T-helper 1 cell treated with Interleukin-12 subunit alpha and Interleukin-12 subunit beta and Interleukin-4 antibody, amounts not matched to agents 30 ng/mL and 1 ng/mL, for 36 hours (primary cell): ENCODE measurements around the gene BTBD9. TPM values are rescaled to one million over a fixed set of nuclear protein-coding genes. Genes with fewer than 3 reads are reported as not detected.

Experiments
- intact Hi-C: fragments of 100-400 bp; cut with micrococcal nuclease; formaldehyde crosslinking; loops from one replicate; pipeline ENCODE4 v1.15.1; 2024
- total RNA-seq: library from RNA; stranded (reverse); gene quantifications from 2 replicates; pipeline ENCODE4 v1.2.3, GENCODE V29; 2022

The BTBD9 gene
- 18.4 and 21.7 TPM in 2 replicates for total RNA-seq

- intact Hi-C loops: loop anchor here (1.0 to 5.0 kb wide), 7 partner anchors 33 to 1206 kb away; partner anchors contain the start of genes CMTR1, GLO1, SAYSD1 and ZFAND3
These were observed at the start of gene BTBD9 for GRCh38 chr6:38639498-38640215. TSS of gene BTBD9 (minus strand) at chr6:38639929.

- intact Hi-C loops: no loop called here
These were observed 48.9 kb upstream of the BTBD9 start for GRCh38 chr6:38688579-38689087.

GRCh38 chr6:38687549-38687948, 47.8 kb upstream of the BTBD9 start:
- intact Hi-C loops: no loop called here

- intact Hi-C loops: no loop called here
These were observed 47.3 kb upstream of the BTBD9 start for GRCh38 chr6:38687043-38687353.

GRCh38 chr6:38686270-38687042, 46.7 kb upstream of the BTBD9 start:
- intact Hi-C loops: no loop called here

- intact Hi-C loops: no loop called here
These were observed 45.2 kb upstream of the BTBD9 start for GRCh38 chr6:38684904-38685303.

GRCh38 chr6:38684237-38684636, 44.5 kb upstream of the BTBD9 start:
- intact Hi-C loops: no loop called here

- intact Hi-C loops: no loop called here
These were observed 42.1 kb upstream of the BTBD9 start for GRCh38 chr6:38681850-38682249.

- intact Hi-C loops: no loop called here
These were observed 39.9 kb upstream of the BTBD9 start for GRCh38 chr6:38679668-38680067.

GRCh38 chr6:38678178-38678760, 38.5 kb upstream of the BTBD9 start:
- intact Hi-C loops: no loop called here

- intact Hi-C loops: no loop called here
These were observed 37.3 kb upstream of the BTBD9 start for GRCh38 chr6:38676974-38677544.

- intact Hi-C loops: no loop called here
These were observed 36.7 kb upstream of the BTBD9 start for GRCh38 chr6:38676236-38676973.

GRCh38 chr6:38673397-38674165, 33.9 kb upstream of the BTBD9 start:
- intact Hi-C loops: loop anchor here (2.0 to 5.0 kb wide), 3 partner anchors 29 to 976 kb away; partner anchors contain the start of genes GLO1 and MDGA1

GRCh38 chr6:38671885-38672467, 32.2 kb upstream of the BTBD9 start:
- intact Hi-C loops: loop anchor here (1.0 to 5.0 kb wide), 7 partner anchors 31 to 975 kb away; partner anchors contain the start of genes GLO1 and MDGA1

GRCh38 chr6:38658418-38659167, 18.9 kb upstream of the BTBD9 start:
- intact Hi-C loops: no loop called here

- intact Hi-C loops: no loop called here
These were observed 17.2 kb upstream of the BTBD9 start for GRCh38 chr6:38656896-38657295.

GRCh38 chr6:38654263-38654662, 14.5 kb upstream of the BTBD9 start:
- intact Hi-C loops: no loop called here

- intact Hi-C loops: no loop called here
These were observed 11.5 kb upstream of the BTBD9 start for GRCh38 chr6:38651121-38651784.
